Measurements from ENCODE around the gene RBM34. TPM values are rescaled to one million over a fixed set of nuclear protein-coding genes. Genes with fewer than 3 reads are reported as not detected.

RBM34 gene
- total RNA-seq, 4 donors from 2014 or later, result 38.7 to 60.0 (median 46.1) TPM

GRCh38 chr1:235157150-235157549 is 3.9 kb downstream of the RBM34 start:
- WGBS, 2 donors, result 94 to 98% methylated on average over 4 of the region's 4 CpGs
- no peak for TF ChIP-seq POLR2A (IDR thresholded peaks at IDR 0.05)
- TF ChIP-seq, protein P1, sequence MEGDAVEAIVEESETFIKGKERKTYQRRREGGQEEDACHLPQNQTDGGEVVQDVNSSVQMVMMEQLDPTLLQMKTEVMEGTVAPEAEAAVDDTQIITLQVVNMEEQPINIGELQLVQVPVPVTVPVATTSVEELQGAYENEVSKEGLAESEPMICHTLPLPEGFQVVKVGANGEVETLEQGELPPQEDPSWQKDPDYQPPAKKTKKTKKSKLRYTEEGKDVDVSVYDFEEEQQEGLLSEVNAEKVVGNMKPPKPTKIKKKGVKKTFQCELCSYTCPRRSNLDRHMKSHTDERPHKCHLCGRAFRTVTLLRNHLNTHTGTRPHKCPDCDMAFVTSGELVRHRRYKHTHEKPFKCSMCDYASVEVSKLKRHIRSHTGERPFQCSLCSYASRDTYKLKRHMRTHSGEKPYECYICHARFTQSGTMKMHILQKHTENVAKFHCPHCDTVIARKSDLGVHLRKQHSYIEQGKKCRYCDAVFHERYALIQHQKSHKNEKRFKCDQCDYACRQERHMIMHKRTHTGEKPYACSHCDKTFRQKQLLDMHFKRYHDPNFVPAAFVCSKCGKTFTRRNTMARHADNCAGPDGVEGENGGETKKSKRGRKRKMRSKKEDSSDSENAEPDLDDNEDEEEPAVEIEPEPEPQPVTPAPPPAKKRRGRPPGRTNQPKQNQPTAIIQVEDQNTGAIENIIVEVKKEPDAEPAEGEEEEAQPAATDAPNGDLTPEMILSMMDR (IDR thresholded peaks at IDR 0.05), result no peak
- DNase-seq (ENCODE audit: low spot score in 2 of 2), result no peak
- intact Hi-C loops (cut with DNase I; ENCODE audit: low total_unique reads), result no loop called here
- H3K4me3 ChIP-seq (ENCODE audit: low read depth, poor library complexity, severe bottlenecking), result no peak overlapping the region

- TF ChIP-seq, protein P1 (IDR thresholded peaks at IDR 0.05), result no peak
- TF ChIP-seq POLR2A (IDR thresholded peaks at IDR 0.05), result no peak
- no peak overlapping the region for H3K4me3 ChIP-seq (ENCODE audit: low read depth, poor library complexity, severe bottlenecking)
- no peak for DNase-seq (ENCODE audit: low spot score in 2 of 2)
- 83 to 87% methylated on average over 4 of the region's 4 CpGs for WGBS, 2 donors
- intact Hi-C loops (cut with DNase I; ENCODE audit: low total_unique reads), result no loop called here
These were observed 4.3 kb downstream of the RBM34 start for GRCh38 chr1:235156740-235157139.

- H3K4me3 ChIP-seq (ENCODE audit: low read depth, poor library complexity, severe bottlenecking), result no peak overlapping the region
- intact Hi-C loops (cut with DNase I; ENCODE audit: low total_unique reads), result no loop called here
- no peak for DNase-seq (ENCODE audit: low spot score in 2 of 2)
- 92 to 93% methylated on average over 3 of the region's 3 CpGs for WGBS, 2 donors
- no peak for TF ChIP-seq POLR2A (IDR thresholded peaks at IDR 0.05)
- TF ChIP-seq, protein P1 (IDR thresholded peaks at IDR 0.05), result no peak
These were observed 4.8 kb downstream of the RBM34 start for GRCh38 chr1:235156265-235156664.

- DNase-seq (ENCODE audit: low spot score in 2 of 2), result no peak
- TF ChIP-seq, protein P1 (IDR thresholded peaks at IDR 0.05), result no peak
- no peak for TF ChIP-seq POLR2A (IDR thresholded peaks at IDR 0.05)
- intact Hi-C loops (cut with DNase I; ENCODE audit: low total_unique reads), result no loop called here
- H3K4me3 ChIP-seq (ENCODE audit: low read depth, poor library complexity, severe bottlenecking), result no peak overlapping the region
These were observed 8.8 kb downstream of the RBM34 start for GRCh38 chr1:235152235-235152634.

GRCh38 chr1:235151033-235151432 is 10.0 kb downstream of the RBM34 start:
- H3K4me3 ChIP-seq (ENCODE audit: low read depth, poor library complexity, severe bottlenecking), result no peak overlapping the region
- no peak for DNase-seq (ENCODE audit: low spot score in 2 of 2)
- no peak for TF ChIP-seq POLR2A (IDR thresholded peaks at IDR 0.05)
- TF ChIP-seq, protein P1 (IDR thresholded peaks at IDR 0.05), result no peak
- intact Hi-C loops (cut with DNase I; ENCODE audit: low total_unique reads), result no loop called here
- WGBS, 2 donors, result 85 to 91% methylated on average over 2 of the region's 2 CpGs

- no peak for DNase-seq (ENCODE audit: low spot score in 2 of 2)
- TF ChIP-seq, protein P1 (IDR thresholded peaks at IDR 0.05), result no peak
- no peak for TF ChIP-seq POLR2A (IDR thresholded peaks at IDR 0.05)
- intact Hi-C loops (cut with DNase I; ENCODE audit: low total_unique reads), result loop anchor here (1.0 kb wide), 1 partner anchor 44 kb away; no protein-coding TSS in a partner anchor
- whole genome bisulfite sequencing, 2 donors, result 95% methylated on average over 9 of the region's 9 CpGs
- H3K4me3 ChIP-seq (ENCODE audit: low read depth, poor library complexity, severe bottlenecking), result no peak overlapping the region
These were observed 11.2 kb downstream of the RBM34 start for GRCh38 chr1:235149824-235150223.

Data from lower leg skin (tissue), 4 donors.